Coronary artery (tissue), 2 donors: Measurements from ENCODE around the gene SLBP.

Experiments
- DNase-seq: peaks from one replicate; pipeline ENCODE4 v3.0.0-alpha.2; 2017; ENCODE audit warnings: low spot score
- H3K27ac ChIP-seq, 2 donors: fragments of 200-600 bp; sonication (generic); one replicate each; pipeline ENCODE4 v1.5.1; 2016 to 2019
- H3K4me3 ChIP-seq: fragments of 200-600 bp; sonication (generic); 2 replicates; pipeline ENCODE4 v1.5.1; 2016; ENCODE audit warnings: mild to moderate bottlenecking, moderate library complexity
- CTCF ChIP-seq: fragments of 200-600 bp; sonication (generic); IDR thresholded peaks from one replicate; pipeline ENCODE4 v1.5.1; 2019; ENCODE audit warnings: antibody characterized with exemption

The SLBP gene

GRCh38 chr4:1656986-1657385 is 55.1 kb downstream of the SLBP start:
- Histone ChIP-seq H3K4me3 (no peak overlapping the region), H3K27ac (no peak overlapping the region)
- no peak for DNase-seq
- TF ChIP-seq CTCF: no peak

GRCh38 chr4:1656132-1656531 is 56.0 kb downstream of the SLBP start:
- H3K4me3 ChIP-seq: no peak overlapping the region
- no peak for TF ChIP-seq CTCF
- DNase-seq: no peak
- no peak overlapping the region for H3K27ac ChIP-seq

- no peak for TF ChIP-seq CTCF
- DNase-seq: no peak
- Histone ChIP-seq H3K4me3 (no peak overlapping the region), H3K27ac (no peak overlapping the region)
Observed at GRCh38 chr4:1655676-1656075, 56.4 kb downstream of the SLBP start.

GRCh38 chr4:1655081-1655480 is 57.0 kb downstream of the SLBP start:
- Histone ChIP-seq H3K4me3 (no peak overlapping the region), H3K27ac (no peak overlapping the region)
- no peak for DNase-seq
- no peak for TF ChIP-seq CTCF

- TF ChIP-seq CTCF: no peak
- Histone ChIP-seq H3K27ac (no peak overlapping the region), H3K4me3 (no peak overlapping the region)
- DNase-seq: no peak
Observed at GRCh38 chr4:1654216-1654955, 57.7 kb downstream of the SLBP start.

- DNase-seq: no peak
- no peak overlapping the region for H3K27ac ChIP-seq
- no peak overlapping the region for H3K4me3 ChIP-seq
- TF ChIP-seq CTCF: no peak
Observed at GRCh38 chr4:1653776-1654175, 58.3 kb downstream of the SLBP start.

GRCh38 chr4:1652088-1652487 is 60.0 kb downstream of the SLBP start:
- TF ChIP-seq CTCF: no peak
- H3K27ac ChIP-seq: no peak overlapping the region
- DNase-seq: no peak
- H3K4me3 ChIP-seq: no peak overlapping the region
